NCI-H2227 treated with DMSO at 0.1 percent for 48 hours (cell line): ENCODE results near the gene SH3GL1.

Experiments used
- DNase-seq: peaks from one replicate; lab custom pipeline; 2025; lab: John Stamatoyannopoulos, UW

Gene SH3GL1, protein sequence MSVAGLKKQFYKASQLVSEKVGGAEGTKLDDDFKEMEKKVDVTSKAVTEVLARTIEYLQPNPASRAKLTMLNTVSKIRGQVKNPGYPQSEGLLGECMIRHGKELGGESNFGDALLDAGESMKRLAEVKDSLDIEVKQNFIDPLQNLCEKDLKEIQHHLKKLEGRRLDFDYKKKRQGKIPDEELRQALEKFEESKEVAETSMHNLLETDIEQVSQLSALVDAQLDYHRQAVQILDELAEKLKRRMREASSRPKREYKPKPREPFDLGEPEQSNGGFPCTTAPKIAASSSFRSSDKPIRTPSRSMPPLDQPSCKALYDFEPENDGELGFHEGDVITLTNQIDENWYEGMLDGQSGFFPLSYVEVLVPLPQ

GRCh38 chr19:4400135-4400936, at the start of gene SH3GL1:
Gene SH3GL1 (minus strand): TSS chr19:4400547. CDS start chr19:4400368, 179 bp downstream.
- peak; percentile 87 for DNase-seq

DNA sequence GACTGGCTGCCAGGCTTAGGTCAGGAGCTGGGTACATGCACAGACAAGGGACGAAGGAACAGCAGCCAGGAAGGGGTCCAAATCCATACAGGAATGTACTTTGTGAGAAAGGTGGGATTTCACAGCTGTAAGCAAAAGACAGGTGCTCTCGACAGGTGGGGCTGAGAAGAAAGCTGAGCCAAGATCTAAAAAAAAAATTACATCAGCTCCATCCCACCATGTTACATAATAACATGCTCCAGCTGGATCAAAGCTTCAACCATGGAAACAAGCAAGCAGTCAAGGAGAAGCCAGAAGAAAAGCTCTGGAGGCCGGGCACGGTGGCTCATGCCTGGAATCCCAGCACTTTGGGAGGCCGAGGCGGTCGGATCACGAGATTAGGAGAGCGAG, 49.3 kb upstream of the SH3GL1 start:
- DNase-seq, result no peak

DNA sequence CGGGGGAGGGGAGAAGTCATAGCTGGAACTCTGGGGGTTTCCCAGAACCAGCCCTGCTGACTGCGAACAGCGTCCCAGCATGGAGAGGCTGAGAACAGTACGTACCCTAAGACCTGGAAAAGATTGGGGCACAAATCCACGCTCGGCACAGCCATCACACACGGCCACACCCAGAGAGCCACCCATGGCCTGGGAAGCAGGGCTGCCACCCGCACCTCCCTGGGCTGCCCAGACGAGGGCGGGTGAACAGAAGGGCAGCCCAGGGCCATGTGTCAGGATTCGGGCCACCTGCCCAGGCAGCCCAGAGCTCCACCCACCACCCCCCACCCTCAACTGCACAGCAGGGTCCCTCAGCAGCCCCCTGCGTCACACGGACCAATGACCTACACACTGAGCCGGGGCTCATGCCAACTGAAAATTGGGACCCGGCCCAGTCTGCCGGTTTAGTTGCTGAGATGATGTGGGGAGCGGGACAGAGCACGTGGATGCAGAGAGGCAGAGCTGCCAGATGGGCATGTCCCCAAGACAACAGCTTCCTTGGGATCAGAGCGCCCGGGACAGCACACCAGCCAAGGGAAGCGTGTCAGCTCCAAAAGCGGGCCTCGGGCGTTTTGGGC, 48.8 kb upstream of the SH3GL1 start:
- no peak for DNase-seq

DNA sequence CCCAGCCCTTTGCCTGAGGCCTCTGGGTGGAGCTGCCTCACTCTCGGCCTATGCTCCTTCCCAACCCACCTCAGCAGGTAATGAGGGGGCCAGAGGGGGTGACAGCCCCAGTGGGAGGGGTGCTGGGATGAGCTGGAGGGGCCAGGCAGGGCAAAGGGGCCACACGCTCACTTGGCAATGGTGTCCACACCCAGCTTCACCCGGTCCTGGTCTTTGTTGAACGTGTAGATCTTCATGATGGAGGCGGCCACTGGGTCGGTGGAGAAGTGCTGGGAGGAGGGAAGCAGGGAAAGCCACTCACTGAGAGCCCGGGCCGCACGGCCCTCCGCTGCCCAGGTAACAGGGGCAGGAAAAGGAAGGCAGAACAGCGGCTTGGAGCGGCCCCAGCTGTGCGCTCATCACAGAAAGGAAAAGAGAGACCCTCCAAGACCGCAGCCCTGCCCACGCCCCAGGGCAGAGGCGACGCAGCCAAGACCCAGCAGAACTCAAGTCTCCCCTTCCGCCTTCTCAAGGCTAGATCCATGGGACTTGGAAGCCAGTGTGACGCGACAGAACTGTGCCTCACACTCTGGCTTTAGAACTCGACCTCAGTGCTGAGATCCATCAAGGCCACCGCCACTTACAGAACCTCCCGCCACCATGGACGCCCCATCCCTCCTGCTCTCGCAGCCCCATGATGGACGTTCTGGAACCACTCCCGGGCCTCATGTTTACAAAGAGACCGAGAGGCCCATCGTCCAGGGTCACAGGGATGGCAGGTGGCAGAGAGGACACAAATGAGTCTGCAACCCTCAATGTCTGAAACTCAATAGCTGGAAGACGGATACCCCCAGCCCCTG, 48.0 kb upstream of the SH3GL1 start:
- DNase-seq, result no peak

DNA sequence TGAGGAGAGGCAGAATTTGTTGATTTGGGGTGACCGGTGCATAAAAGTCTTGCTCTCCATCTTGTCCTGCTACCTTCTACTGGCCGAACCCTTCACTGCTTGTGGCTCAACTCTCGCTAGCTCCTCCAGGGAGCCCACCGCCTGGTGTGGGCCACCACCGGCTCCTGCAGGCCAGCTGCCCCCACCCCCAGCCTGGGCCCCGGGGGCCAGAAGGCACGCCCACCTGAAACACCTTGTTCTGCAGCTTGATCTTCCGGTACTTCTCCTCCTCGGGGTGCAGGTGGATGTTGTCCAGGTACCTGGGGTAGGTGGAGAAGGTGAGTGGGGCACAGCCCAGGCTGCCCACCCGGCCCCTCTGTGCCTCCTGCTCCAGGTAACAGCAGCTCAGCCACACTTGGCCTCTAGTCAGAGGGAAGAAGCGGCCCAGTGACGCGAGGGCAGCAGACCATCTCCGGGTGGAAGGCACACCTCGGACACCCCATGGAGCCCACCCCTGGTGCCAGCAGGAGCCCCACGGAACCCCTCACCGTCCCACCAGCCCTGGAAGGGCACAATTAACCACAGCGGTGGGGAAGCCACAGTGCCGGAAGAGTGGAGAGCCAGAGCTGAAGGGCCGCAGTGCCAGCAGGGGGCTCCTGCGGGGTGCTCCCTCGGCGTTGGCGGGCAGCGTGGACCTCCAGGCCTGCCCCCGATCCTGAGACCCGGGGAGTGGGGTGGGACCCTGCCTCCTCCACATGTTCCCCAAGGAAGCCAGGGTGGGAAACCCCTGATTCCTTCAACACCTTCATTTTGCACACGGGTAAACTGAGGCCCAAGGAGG, 47.2 kb upstream of the SH3GL1 start:
- no peak for DNase-seq

GRCh38 chr19:4446704-4447200, 46.4 kb upstream of the SH3GL1 start:
- no peak for DNase-seq

GRCh38 chr19:4445963-4446703, 45.8 kb upstream of the SH3GL1 start:
- no peak for DNase-seq

- no peak for DNase-seq
These were observed 44.7 kb upstream of the SH3GL1 start for GRCh38 chr19:4444765-4445741.

- DNase-seq, result no peak
These were observed 43.8 kb upstream of the SH3GL1 start for GRCh38 chr19:4443966-4444764.

GRCh38 chr19:4443188-4443587, 42.8 kb upstream of the SH3GL1 start:
- no peak for DNase-seq

DNA sequence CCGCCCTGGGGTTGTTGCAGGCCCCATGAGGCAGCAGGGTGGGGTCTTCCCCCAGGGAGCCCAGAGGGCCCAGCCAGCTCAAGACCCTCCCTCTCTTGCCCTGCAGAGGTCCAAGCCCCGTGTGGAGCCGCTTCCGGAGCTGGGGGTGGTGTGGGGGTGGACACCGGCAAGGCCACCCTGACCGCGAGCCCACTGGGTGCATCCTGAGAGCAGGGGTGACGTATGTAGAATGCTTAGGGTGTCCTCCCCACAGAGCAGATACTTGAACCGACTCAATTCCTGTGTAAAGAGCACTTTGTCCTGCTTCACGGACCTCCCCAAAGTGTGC, 42.4 kb upstream of the SH3GL1 start:
- DNase-seq, result no peak

DNA sequence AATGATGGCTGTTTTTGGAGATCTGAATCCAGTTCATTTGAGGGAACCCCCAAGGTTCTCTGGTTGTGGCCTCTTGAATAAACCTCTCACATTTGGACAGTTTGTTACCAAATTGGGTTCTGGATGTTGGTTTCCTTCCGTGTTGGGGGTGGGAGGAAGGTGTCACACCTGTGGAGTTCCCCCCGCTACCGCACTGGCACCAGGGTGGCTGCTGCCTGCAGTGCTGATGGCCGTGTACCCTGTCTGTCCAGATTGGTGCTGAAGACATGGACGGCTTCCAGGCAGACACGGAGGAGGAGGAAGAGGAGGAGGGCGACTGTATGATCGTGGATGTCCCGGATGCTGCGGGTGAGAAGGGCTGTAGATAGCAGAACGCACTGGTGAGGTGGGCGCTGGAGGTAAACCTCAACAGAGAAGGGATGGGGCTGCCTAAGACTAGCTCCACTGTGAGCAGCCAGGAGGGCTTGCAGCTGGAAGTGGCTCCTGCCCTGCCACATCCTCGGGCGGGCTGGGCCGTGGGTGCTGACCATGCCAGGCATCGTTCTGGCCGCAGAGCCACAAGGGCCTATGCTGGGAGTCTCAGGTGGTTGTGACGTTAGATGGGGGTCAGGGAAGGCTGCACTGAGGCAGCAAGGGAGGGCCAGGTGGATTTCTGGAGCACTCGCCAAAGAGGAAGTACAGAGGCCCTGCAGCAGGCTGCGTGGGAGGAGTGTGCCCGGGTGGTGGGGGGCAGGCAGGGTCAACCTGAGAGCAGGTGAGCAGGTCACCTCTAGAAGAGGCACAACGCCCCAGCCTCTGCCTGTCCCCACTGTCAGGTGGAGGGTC, 41.9 kb upstream of the SH3GL1 start:
- DNase-seq, result no peak

GRCh38 chr19:4439243-4439642, 38.9 kb upstream of the SH3GL1 start:
- no peak for DNase-seq

- no peak for DNase-seq
These were observed 36.8 kb upstream of the SH3GL1 start for GRCh38 chr19:4437103-4437502.

DNA sequence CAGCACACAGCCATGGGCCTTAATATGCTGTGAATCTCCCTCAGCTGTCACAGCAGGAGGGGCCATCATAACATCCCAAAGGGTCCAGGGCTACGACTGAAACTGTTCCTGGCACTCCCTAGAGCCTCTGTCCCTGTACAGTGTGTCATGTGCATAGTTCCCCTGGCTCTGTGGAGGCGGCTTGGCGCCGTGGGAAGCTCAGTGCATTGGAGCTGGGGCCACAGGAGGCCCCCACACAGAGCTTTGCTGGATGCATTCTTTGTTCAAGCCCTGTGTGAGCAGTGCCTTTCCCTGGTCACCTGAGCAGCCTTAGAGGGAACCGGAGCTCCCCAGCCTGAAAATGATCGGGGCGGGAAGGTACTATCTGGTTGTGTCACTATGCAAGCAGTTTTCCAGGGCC, 35.9 kb upstream of the SH3GL1 start:
- no peak for DNase-seq

DNA sequence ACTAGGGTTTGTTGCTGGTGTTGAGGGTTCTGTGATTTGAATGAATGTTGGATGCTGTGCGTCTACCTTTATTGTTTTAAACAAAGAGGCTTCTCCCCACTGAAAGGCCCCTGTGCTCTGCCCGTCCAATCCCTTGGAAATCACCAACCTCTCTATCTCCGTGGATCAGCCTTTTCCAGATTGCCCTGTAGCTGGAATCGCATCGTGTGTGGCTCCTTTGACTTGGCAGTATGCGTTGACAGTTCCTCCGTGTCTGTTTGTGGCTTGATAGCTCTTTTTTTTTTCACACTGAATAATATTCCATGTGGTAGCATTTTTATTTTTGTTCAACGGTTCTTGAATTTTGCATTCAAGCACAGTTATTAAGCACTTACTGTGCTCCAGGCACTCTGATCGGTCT, 34.0 kb upstream of the SH3GL1 start:
- DNase-seq, result no peak

DNA sequence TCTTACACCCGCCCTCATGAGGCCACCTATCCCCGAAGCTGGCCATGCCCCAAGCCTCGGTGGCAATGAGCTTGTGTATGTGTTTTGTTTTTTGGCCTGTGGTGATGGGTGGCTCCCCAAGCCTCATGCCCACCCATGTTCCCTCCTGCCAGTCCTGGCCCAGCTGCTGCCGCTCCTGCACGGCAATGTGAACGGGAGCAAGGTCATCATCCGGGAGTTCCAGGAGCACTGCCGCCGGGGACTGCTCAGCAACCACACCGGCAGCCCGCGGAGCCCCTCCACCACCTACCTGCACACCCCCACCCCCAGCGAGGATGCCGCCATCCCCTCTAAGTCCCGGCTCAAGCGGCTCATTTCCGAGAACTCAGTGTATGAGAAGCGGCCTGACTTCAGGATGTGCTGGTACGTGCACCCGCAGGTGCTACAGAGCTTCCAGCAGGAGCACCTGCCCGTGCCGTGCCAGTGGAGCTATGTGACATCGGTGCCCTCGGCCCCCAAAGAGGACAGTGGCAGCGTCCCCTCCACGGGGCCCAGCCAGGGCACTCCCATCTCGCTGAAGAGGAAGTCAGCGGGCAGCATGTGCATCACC, 32.7 kb upstream of the SH3GL1 start:
- DNase-seq, result no peak
